ENCODE measurements around the gene WNT9A. TPM values are rescaled to one million over a fixed set of nuclear protein-coding genes. Genes with fewer than 3 reads are reported as not detected.

WNT9A gene
- total RNA-seq, 6 donors from 2014 or later, result 4.2 to 15.5 (median 10.9) TPM

DNA sequence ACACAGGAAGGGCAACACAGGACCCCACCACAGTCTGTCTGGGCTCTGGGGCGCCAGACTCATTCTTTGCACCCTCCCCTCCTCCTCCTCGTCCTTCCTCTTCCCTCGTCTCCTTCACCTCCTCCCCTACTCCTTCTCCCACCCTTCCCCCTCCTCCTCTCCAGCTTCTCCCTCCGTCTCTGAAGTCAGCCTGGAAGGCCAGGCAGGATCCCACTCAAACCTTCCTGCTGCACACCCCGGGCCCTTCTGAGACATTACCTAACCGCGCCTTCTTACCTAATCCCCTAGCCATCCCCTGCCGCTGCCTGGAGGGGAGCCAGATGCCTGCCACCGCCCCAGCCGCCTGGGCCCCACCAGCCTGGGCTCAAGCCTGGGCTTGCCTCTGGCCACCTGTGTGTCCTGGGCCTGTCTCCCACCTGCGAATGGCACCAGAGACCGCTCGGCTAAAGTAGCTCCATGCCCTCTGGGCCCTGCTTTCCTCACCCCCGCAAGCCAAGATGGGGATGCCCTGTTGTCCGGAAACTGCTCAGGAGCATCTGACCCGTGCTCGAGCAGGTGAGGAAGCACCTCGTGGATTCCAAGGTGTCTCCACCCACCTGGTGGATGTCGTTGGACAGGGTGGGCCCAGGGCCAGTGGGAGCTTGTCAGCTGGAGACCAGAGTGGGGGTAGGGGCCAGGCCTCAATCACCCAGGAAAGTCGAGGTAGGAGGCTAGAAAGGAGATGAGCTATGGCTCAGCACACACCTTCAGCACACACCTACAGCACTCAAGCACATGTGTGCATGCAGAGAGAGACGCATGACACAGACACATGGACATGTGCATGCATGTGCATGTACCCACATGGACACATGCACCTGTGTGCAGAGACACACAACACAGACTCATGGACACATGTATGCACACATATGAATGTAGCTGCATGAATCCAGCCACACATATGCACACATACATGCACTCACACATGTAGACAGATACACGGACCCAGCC, 31.9 kb downstream of the WNT9A start:
- no peaks in the 10 kb centered on the region for H3K4me1 ChIP-seq
- no peaks in the 10 kb centered on the region for H3K9me3 ChIP-seq
- no peak overlapping the region for H3K4me3 ChIP-seq
- WGBS, 2 donors, result 67 to 74% methylated on average over 20 to 21 of the region's 22 CpGs
- TF ChIP-seq POLR2A (IDR thresholded peaks at IDR 0.05), result no peak
- no peak for TF ChIP-seq POLR2AphosphoS5 (IDR thresholded peaks at IDR 0.05)
- no peak for TF ChIP-seq EP300 (IDR thresholded peaks at IDR 0.05)
- TF ChIP-seq, protein P1, sequence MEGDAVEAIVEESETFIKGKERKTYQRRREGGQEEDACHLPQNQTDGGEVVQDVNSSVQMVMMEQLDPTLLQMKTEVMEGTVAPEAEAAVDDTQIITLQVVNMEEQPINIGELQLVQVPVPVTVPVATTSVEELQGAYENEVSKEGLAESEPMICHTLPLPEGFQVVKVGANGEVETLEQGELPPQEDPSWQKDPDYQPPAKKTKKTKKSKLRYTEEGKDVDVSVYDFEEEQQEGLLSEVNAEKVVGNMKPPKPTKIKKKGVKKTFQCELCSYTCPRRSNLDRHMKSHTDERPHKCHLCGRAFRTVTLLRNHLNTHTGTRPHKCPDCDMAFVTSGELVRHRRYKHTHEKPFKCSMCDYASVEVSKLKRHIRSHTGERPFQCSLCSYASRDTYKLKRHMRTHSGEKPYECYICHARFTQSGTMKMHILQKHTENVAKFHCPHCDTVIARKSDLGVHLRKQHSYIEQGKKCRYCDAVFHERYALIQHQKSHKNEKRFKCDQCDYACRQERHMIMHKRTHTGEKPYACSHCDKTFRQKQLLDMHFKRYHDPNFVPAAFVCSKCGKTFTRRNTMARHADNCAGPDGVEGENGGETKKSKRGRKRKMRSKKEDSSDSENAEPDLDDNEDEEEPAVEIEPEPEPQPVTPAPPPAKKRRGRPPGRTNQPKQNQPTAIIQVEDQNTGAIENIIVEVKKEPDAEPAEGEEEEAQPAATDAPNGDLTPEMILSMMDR (IDR thresholded peaks at IDR 0.05), result no peak
- DNase-seq (peak in 1 of 2 donors; percentile 80), ATAC-seq (ENCODE audit: low FRiP score in 2 of 2) (peak in 1 of 2 donors; percentile 5)
- H3K36me3 ChIP-seq, result peaks cover 0 to under 1% (median under 1%) of the 10 kb centered on the region in 4 donors
- H3K27ac ChIP-seq, result no peak overlapping the region
- no peaks in the 10 kb centered on the region for H3K27me3 ChIP-seq

DNA sequence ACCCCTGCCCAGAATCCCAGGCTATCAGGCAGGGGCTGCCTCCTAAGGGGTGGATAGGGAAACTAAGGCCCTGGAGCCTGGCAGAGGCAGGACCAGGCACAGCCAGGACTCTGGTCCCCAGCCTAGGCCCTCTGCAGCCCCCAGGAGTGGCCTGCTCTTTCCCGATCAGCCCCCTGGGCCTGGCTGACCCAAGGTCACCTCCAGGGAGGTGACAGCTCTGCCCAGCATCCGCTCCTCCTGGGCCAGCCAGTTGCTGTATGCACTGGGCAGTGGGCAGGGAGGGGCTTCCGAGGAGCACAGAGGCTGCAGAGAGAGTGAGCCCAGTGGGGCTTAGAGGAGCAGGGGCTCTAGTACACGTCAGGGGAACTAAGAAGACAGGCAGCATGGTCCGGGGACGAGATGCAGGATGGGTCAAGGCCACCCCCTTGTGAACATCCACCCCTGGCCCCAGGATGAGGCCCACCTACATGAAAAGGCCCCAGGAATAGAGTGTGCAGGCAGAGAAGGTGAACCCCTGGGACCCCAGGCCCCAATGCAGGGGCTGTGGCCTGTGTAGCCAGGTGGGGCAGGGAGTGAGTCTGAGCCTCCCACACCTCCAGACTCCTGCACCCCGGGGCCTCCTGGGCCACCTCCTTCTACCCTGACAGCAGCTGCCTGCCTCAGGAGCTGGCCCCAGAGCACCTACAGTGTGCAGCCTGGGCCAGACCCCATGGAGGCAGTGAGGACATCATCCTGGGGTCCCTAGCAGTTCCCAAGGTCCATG, 32.8 kb downstream of the WNT9A start:
- no peaks in the 10 kb centered on the region for H3K27me3 ChIP-seq
- 67 to 96% methylated on average over 4 to 6 of the region's 7 CpGs for WGBS, 2 donors
- H3K4me3 ChIP-seq, result no peak overlapping the region
- ATAC-seq (ENCODE audit: low FRiP score in 2 of 2) (no peak), DNase-seq (no peak)
- H3K36me3 ChIP-seq, result no peaks in the 10 kb centered on the region
- no peaks in the 10 kb centered on the region for H3K9me3 ChIP-seq
- no peaks in the 10 kb centered on the region for H3K4me1 ChIP-seq
- TF ChIP-seq EP300 (IDR thresholded peaks at IDR 0.05) (no peak), POLR2A (IDR thresholded peaks at IDR 0.05) (no peak), POLR2AphosphoS5 (IDR thresholded peaks at IDR 0.05) (no peak)
- TF ChIP-seq, protein P1 (IDR thresholded peaks at IDR 0.05), result no peak
- no peak overlapping the region for H3K27ac ChIP-seq

DNA sequence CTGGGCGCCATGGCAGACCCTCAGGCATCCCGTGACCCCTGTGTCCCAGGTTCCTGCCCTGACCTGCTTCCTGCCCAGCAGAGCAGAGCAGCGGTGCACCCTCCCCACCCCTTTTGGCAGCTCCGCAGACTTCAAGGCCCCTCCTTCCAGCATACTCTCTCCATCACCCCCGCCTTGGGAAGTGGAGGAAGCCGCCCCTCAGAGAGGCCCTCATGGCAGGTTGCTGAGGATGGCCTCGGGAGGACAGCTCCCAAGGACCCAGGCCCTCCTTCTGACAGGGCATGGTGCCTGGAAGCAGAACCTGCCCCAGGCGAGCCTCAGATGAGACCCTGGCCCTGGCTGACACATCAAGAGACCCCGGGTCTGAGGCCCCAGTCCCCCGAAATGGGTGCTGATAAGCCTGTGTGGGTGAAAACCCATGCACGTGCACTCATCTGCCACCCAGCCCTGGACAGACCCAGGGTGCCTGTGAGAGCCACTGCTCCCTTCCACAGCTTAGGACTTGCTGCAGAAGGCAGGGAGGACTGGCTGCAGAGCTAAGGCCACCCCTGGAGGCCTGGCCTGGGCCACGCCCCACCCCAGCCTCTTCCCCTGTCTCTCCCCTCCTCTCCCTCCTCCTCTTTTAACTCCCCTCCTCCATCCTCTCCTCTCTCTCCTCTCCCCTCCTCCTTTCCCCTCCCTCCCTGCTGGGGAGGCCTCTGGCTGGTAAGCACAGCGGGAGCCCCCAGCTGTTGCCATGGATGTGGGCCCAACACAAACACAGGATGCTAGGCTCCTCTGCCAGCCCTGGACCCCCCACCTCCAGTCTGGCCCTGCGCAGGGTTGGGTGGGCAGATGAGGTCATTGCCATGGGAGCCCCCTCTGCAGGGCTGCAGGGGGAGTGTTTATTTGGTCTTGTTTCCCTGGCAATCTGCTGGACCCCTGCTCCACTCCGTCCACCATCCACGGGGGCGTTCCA, 33.7 kb downstream of the WNT9A start:
- WGBS, 2 donors, result 79 to 84% methylated on average over 3 to 17 of the region's 17 CpGs
- ATAC-seq (ENCODE audit: low FRiP score in 2 of 2), result no peak

DNA sequence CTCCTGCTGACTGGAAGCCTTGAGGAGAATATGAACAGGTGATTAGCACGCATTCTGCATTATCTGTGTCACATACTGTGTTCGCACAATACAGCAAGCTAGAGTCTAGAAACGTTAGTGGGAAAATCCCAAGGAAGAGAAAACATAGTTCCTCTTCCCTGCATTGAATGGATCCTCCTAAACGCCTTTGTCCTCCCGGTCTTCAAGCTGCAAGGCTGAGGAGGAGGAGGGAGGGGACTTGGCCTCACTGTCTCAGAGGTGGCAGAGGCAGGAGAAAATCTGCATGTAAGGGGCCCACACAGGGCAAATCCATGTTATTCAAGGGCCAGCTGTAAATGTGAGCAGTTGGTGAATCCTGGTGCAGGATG, 34.4 kb downstream of the WNT9A start:
- ATAC-seq (ENCODE audit: low FRiP score in 2 of 2), result no peak
- Histone ChIP-seq H3K27me3 (no peaks in the 10 kb centered on the region), H3K36me3 (no peaks in the 10 kb centered on the region), H3K27ac (no peak overlapping the region), H3K4me1 (no peaks in the 10 kb centered on the region), H3K4me3 (no peak overlapping the region), H3K9me3 (no peaks in the 10 kb centered on the region)
- no peak for DNase-seq
- 52 to 65% methylated on average over 5 of the region's 5 CpGs for WGBS, 2 donors
- TF ChIP-seq, protein P1 (IDR thresholded peaks at IDR 0.05), result no peak
- TF ChIP-seq POLR2AphosphoS5 (IDR thresholded peaks at IDR 0.05) (no peak), EP300 (IDR thresholded peaks at IDR 0.05) (no peak), POLR2A (IDR thresholded peaks at IDR 0.05) (no peak)

More for the DNA sequence above, 33.7 kb downstream of the WNT9A start:
- Histone ChIP-seq H3K9me3 (no peaks in the 10 kb centered on the region), H3K27me3 (no peaks in the 10 kb centered on the region), H3K27ac (no peak overlapping the region), H3K36me3 (no peaks in the 10 kb centered on the region), H3K4me3 (no peak overlapping the region), H3K4me1 (no peaks in the 10 kb centered on the region)
- no peak for DNase-seq
- TF ChIP-seq POLR2A (IDR thresholded peaks at IDR 0.05), result no peak
- no peak for TF ChIP-seq EP300 (IDR thresholded peaks at IDR 0.05)
- no peak for TF ChIP-seq POLR2AphosphoS5 (IDR thresholded peaks at IDR 0.05)
- TF ChIP-seq, protein P1 (IDR thresholded peaks at IDR 0.05), result no peak

Measured in upper lobe of left lung (tissue), 6 donors.